Measurements from ENCODE around the gene NANP.

- TF ChIP-seq, protein P1, sequence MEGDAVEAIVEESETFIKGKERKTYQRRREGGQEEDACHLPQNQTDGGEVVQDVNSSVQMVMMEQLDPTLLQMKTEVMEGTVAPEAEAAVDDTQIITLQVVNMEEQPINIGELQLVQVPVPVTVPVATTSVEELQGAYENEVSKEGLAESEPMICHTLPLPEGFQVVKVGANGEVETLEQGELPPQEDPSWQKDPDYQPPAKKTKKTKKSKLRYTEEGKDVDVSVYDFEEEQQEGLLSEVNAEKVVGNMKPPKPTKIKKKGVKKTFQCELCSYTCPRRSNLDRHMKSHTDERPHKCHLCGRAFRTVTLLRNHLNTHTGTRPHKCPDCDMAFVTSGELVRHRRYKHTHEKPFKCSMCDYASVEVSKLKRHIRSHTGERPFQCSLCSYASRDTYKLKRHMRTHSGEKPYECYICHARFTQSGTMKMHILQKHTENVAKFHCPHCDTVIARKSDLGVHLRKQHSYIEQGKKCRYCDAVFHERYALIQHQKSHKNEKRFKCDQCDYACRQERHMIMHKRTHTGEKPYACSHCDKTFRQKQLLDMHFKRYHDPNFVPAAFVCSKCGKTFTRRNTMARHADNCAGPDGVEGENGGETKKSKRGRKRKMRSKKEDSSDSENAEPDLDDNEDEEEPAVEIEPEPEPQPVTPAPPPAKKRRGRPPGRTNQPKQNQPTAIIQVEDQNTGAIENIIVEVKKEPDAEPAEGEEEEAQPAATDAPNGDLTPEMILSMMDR (conservative IDR thresholded peaks at IDR 0.05; ENCODE audit: low read depth, low read length), result no peak
- no peak for TF ChIP-seq EZH2 (IDR thresholded peaks at IDR 0.05; ENCODE audit: borderline replicate concordance, low read depth, low read length, poor library complexity, severe bottlenecking)
Measured at GRCh38 chr20:25571240-25571639, 52.6 kb downstream of the NANP start.

Measured in A673 (cell line).